Esophagus mucosa (tissue), 1 donor: ENCODE results near the gene ASPM. TPM values are rescaled to one million over a fixed set of nuclear protein-coding genes. Genes with fewer than 3 reads are reported as not detected.

Source experiments
- ATAC-seq: fragments of 200-7000 bp; cut with Tn5 transposase; one replicate; pipeline ENCODE4 v1.9.1; 2020
- total RNA-seq: library from RNA; stranded (reverse); gene quantifications from one replicate; pipeline ENCODE4 v1.2.4, GENCODE V29; 2023
- donor health status: DM: yes; HTN: yes; CAD: no.

The ASPM gene
- total RNA-seq = 13.4 TPM

GRCh38 chr1:197146101-197147095 lies at the start of gene ASPM:
ASPM (minus strand) TSS chr1:197146669; CDS start chr1:197146437, 232 bp downstream.
- peak; percentile 100 for ATAC-seq

GRCh38 chr1:197195100-197195499 lies 48.6 kb upstream of the ASPM start:
- no peak for ATAC-seq

- no peak for ATAC-seq
These were observed 37.7 kb upstream of the ASPM start for GRCh38 chr1:197184190-197184589.

- ATAC-seq = no peak
These were observed 36.8 kb upstream of the ASPM start for GRCh38 chr1:197183195-197183748.

GRCh38 chr1:197182716-197183115 lies 36.2 kb upstream of the ASPM start:
- ATAC-seq = no peak

GRCh38 chr1:197181982-197182381 lies 35.5 kb upstream of the ASPM start:
- no peak for ATAC-seq

GRCh38 chr1:197180252-197180878 lies 33.9 kb upstream of the ASPM start:
- peak; percentile 66 for ATAC-seq

- no peak for ATAC-seq
These were observed 32.5 kb upstream of the ASPM start for GRCh38 chr1:197178998-197179397.

GRCh38 chr1:197174818-197175217 lies 28.3 kb upstream of the ASPM start:
- ATAC-seq = no peak

- no peak for ATAC-seq
These were observed 27.4 kb upstream of the ASPM start for GRCh38 chr1:197173571-197174507.

GRCh38 chr1:197171531-197171930 lies 25.1 kb upstream of the ASPM start:
- no peak for ATAC-seq

- ATAC-seq = no peak
These were observed 24.1 kb upstream of the ASPM start for GRCh38 chr1:197170538-197170937.

- no peak for ATAC-seq
These were observed 13.0 kb upstream of the ASPM start for GRCh38 chr1:197159461-197159860.

GRCh38 chr1:197156692-197157091 lies 10.2 kb upstream of the ASPM start:
- ATAC-seq = no peak

GRCh38 chr1:197152662-197153061 lies 6.2 kb upstream of the ASPM start:
- no peak for ATAC-seq

GRCh38 chr1:197151185-197151584 lies 4.7 kb upstream of the ASPM start:
- ATAC-seq = no peak

GRCh38 chr1:197150336-197151005 lies 4.0 kb upstream of the ASPM start:
- no peak for ATAC-seq

- no peak for ATAC-seq
These were observed 2.9 kb upstream of the ASPM start for GRCh38 chr1:197149340-197149739.

- ATAC-seq = no peak
These were observed 934 bp downstream of the ASPM start for GRCh38 chr1:197145446-197146024.

GRCh38 chr1:197144570-197145325 lies 1.7 kb downstream of the ASPM start:
- no peak for ATAC-seq

- ATAC-seq = no peak
These were observed 3.2 kb downstream of the ASPM start for GRCh38 chr1:197143276-197143675.
